ENCODE results near the gene SYAP1. TPM values are rescaled to one million over a fixed set of nuclear protein-coding genes. Genes with fewer than 3 reads are reported as not detected.

The SYAP1 gene
- total RNA-seq, 1 donor from 2014 or later, result 16.0 TPM

GRCh38 chrX:16687514-16687913 lies 31.9 kb upstream of the SYAP1 start:
- DNase-seq (ENCODE audit: extremely low spot score in 2 of 2), result no peak
- Histone ChIP-seq H3K36me3 (peaks cover 0 to 5% of the 10 kb centered on the region in 2 donors), H3K4me1 (no peaks in the 10 kb centered on the region), H3K27ac (no peak overlapping the region), H3K27me3 (no peaks in the 10 kb centered on the region), H3K4me3 (no peak overlapping the region), H3K9me3 (no peaks in the 10 kb centered on the region)
- no peak for TF ChIP-seq POLR2AphosphoS5 (IDR thresholded peaks at IDR 0.05; ENCODE audit: insufficient read depth in 1 of 2, low read depth in 1 of 2)
- no peak for TF ChIP-seq POLR2A (IDR thresholded peaks at IDR 0.05)
- TF ChIP-seq CTCF (IDR thresholded peaks at IDR 0.05), result no peak
- intact Hi-C loops (cut with DNase I), result no loop called here

- Histone ChIP-seq H3K27me3 (no peaks in the 10 kb centered on the region), H3K9me3 (no peaks in the 10 kb centered on the region), H3K27ac (no peak overlapping the region), H3K4me3 (no peak overlapping the region), H3K36me3 (no peaks in the 10 kb centered on the region), H3K4me1 (no peaks in the 10 kb centered on the region)
- intact Hi-C loops (cut with DNase I), result no loop called here
- DNase-seq (ENCODE audit: extremely low spot score in 2 of 2), result no peak
- TF ChIP-seq POLR2AphosphoS5 (IDR thresholded peaks at IDR 0.05; ENCODE audit: insufficient read depth in 1 of 2, low read depth in 1 of 2) (no peak), CTCF (IDR thresholded peaks at IDR 0.05) (peak; percentile 85 to 87 (median 86)), POLR2A (IDR thresholded peaks at IDR 0.05) (no peak)
Measured at GRCh38 chrX:16695079-16695676, 24.2 kb upstream of the SYAP1 start.

DNA sequence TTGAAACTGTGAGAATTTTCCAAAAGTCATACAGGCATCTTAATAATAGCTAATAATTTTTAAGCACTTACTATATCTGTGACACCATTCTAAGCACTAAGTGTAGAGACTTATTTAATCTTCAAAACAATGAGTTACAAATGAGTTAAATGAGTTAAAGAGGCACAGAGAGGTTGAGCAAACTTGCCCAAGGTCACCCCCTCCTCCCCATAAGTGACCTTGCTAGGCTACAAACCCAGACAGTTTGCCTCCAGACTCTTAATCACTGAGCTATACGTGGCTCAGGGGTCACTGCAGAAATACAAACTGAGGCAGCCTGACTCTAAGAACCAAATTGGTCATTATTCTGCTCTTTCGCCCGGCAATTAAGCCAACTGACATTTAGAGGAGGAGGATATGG lies 22.5 kb upstream of the SYAP1 start:
- DNase-seq (ENCODE audit: extremely low spot score in 2 of 2), result no peak
- intact Hi-C loops (cut with DNase I), result no loop called here
- Histone ChIP-seq H3K4me3 (no peak overlapping the region), H3K27me3 (no peaks in the 10 kb centered on the region), H3K36me3 (no peaks in the 10 kb centered on the region), H3K27ac (no peak overlapping the region), H3K4me1 (no peaks in the 10 kb centered on the region), H3K9me3 (no peaks in the 10 kb centered on the region)
- no peak for TF ChIP-seq CTCF (IDR thresholded peaks at IDR 0.05)
- no peak for TF ChIP-seq POLR2A (IDR thresholded peaks at IDR 0.05)

- H3K4me1 ChIP-seq, result no peaks in the 10 kb centered on the region
- no peaks in the 10 kb centered on the region for H3K27me3 ChIP-seq
- intact Hi-C loops (cut with DNase I), result no loop called here
- H3K27ac ChIP-seq, result no peak overlapping the region
- no peaks in the 10 kb centered on the region for H3K9me3 ChIP-seq
- DNase-seq (ENCODE audit: extremely low spot score in 2 of 2), result no peak
- no peak overlapping the region for H3K4me3 ChIP-seq
- TF ChIP-seq CTCF (IDR thresholded peaks at IDR 0.05), result no peak
- TF ChIP-seq POLR2AphosphoS5 (IDR thresholded peaks at IDR 0.05; ENCODE audit: insufficient read depth in 1 of 2, low read depth in 1 of 2), result no peak
- TF ChIP-seq POLR2A (IDR thresholded peaks at IDR 0.05), result no peak
- no peaks in the 10 kb centered on the region for H3K36me3 ChIP-seq
Measured at GRCh38 chrX:16699389-16699788, 20.0 kb upstream of the SYAP1 start.

DNA sequence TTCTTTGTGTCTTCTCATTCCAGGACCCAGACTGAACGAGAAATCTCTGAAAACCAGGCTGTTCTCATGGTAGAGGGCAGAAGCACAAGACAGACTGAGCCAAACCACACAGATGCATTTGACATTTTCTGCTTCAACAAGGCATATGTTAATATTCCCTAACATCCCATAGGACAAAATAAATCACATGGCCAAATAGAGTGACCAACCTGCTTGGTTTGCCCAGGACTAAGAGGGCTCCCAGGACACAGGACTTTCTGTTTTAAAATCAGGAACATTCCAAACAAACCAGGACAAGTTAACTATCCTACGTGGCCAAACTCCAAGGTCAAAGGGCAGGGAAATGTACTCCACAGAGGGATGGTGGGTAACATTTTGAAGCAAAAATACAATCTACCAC lies 18.7 kb upstream of the SYAP1 start:
- no peaks in the 10 kb centered on the region for H3K27me3 ChIP-seq
- no peaks in the 10 kb centered on the region for H3K4me1 ChIP-seq
- DNase-seq (ENCODE audit: extremely low spot score in 2 of 2), result no peak
- no peaks in the 10 kb centered on the region for H3K9me3 ChIP-seq
- intact Hi-C loops (cut with DNase I), result no loop called here
- H3K36me3 ChIP-seq, result no peaks in the 10 kb centered on the region
- TF ChIP-seq POLR2A (IDR thresholded peaks at IDR 0.05) (no peak), CTCF (IDR thresholded peaks at IDR 0.05) (no peak), POLR2AphosphoS5 (IDR thresholded peaks at IDR 0.05; ENCODE audit: insufficient read depth in 1 of 2, low read depth in 1 of 2) (no peak)
- H3K27ac ChIP-seq, result no peak overlapping the region
- H3K4me3 ChIP-seq, result no peak overlapping the region
